ENCODE measurements around the gene COBLL1.
"Not testable (repeated sequence)": the region's sequence is repeated elsewhere in the genome, so short reads cannot be mapped to it uniquely, and the experiment has no call there.

Gene COBLL1, protein sequence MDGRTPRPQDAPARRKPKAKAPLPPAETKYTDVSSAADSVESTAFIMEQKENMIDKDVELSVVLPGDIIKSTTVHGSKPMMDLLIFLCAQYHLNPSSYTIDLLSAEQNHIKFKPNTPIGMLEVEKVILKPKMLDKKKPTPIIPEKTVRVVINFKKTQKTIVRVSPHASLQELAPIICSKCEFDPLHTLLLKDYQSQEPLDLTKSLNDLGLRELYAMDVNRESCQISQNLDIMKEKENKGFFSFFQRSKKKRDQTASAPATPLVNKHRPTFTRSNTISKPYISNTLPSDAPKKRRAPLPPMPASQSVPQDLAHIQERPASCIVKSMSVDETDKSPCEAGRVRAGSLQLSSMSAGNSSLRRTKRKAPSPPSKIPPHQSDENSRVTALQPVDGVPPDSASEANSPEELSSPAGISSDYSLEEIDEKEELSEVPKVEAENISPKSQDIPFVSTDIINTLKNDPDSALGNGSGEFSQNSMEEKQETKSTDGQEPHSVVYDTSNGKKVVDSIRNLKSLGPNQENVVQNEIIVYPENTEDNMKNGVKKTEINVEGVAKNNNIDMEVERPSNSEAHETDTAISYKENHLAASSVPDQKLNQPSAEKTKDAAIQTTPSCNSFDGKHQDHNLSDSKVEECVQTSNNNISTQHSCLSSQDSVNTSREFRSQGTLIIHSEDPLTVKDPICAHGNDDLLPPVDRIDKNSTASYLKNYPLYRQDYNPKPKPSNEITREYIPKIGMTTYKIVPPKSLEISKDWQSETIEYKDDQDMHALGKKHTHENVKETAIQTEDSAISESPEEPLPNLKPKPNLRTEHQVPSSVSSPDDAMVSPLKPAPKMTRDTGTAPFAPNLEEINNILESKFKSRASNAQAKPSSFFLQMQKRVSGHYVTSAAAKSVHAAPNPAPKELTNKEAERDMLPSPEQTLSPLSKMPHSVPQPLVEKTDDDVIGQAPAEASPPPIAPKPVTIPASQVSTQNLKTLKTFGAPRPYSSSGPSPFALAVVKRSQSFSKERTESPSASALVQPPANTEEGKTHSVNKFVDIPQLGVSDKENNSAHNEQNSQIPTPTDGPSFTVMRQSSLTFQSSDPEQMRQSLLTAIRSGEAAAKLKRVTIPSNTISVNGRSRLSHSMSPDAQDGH

DNA sequence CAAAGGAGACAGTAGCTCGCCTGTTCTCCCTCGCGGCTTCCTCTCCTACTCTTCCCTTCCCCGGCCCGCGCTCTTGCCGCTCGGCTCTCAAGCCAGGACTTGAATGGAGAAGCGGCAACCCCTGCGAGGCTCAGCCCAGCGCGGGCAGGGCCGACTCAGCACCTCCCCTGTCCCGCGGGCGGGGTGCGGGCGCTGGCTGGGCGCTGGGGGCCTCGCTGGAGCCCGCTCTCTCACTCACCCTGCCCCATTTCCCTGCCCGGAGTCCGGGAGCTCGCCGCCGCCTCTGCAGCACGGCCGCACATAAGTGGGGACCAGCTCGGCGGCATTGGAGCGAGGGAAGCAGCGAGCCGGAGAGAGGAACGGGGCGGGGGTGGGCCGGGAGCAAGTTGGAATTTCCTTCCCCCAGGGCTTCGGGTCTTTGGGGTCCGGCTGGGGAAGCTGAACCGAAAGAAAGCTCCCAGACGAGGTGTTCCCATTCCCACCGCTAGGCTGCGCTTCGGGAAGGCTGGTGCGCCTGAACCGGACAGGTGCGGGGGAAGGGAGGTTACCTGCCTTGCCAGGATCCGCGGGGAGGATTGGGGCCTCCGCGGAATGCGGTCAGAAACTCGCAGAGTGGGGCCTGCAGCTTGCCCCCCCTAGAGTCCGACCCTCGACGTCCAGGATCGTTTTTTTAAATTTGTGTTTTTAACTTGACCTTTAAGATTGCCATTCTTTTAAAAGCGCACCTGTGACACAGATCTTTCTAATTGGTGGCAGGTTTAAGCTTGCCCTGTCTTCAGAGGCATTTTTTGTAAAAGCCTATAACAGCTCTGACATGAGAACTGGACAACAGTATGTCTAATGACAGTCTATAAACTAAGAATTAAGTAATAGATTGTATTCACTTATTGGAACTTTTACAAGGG is at the start of gene COBLL1:
TSS of gene COBLL1 (minus strand) at position 105 of the 905 bp plus-strand sequence. CDS start 627 bp downstream, outside the sequence.
- DNase-seq: peak; percentile 45

DNA sequence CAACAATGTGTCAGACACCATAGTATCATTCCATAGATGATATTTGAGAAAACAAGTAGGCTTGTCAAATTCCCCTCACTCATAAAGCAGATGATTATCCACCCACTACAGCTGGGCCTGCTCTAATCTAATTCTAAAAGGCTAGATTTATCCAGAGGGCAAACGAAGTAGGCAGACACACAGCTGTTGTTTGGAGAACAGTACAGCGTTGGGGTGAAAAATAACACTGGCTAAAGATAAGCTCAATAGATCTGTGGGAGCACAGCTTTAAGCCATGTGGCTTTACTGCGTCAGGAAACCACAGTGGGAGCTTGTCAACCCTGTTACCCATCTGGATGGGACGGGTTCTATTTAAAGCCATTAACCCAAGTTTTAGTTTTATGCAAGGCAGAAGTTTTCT is 48.9 kb upstream of the COBLL1 start:
- no peak for DNase-seq

DNA sequence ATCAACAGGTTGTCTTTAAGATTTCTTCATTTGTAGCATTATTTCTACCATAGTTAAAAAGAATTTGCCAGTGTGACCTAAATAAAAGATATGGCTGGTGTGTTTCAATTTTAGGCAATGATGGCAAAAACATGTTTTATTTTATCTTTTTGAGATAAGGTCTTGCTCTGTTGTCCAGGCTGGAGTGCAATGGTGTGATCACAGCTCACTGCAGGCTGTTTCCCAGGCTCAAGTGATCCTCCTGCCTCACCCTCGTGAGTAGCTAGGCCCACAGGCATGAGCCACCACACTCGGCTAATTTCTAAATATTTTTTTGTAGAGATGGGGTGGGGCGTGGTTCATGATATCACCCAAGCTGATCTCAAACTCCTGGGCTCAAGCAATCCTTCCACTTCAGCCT is 47.0 kb upstream of the COBLL1 start:
- no peak for DNase-seq

DNA sequence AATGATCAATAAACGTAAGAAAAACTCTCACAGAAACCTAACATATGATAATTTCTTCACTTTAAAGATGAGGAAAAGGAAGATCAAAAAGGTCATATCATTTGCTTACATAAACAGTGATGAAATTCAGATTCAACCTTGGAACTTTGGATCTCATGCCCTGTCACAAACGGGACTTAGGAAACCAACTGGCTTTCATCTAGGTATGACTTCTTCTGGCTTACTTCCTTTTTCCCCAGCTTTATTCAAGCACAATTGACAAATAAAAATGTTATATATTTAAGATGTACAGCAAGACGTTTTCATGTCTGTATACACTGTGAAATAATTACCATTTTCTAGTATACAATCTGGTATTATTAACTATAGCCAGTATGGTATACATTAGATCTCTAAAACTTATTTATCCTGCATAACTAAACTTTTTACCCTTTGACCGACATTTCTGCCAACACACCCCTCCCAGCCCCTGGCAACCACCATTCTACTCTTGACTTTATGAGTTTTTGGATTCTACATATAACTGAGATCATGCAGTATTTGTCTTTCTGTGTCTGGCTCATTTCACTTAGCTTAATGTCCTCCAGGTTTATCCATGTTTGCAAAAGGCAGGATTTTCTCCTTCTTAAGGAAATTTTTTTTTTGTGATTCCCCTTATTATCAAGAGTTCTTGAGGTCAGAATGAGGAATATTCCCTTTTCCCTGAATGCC is 46.0 kb upstream of the COBLL1 start:
- no peak for DNase-seq

DNA sequence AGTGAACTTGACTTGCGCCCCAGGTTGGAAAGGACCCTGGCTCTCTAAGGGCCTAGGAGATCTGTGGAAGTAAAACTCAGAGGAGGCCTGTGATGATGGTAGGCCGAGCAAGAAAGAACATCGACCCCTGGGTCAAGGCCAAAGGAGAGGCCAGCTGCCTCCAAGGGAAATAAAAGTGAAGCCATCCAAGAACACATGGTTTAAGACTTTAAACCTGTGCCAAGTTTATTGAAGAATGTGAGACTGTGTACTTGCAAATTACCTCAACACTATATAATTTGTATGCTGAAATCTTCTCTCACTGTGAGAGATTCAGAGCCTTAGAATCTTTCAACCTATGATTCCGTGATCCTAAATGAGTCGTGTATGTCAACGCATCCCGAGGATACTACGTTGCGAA is 40.7 kb upstream of the COBLL1 start:
- DNase-seq: no peak

DNA sequence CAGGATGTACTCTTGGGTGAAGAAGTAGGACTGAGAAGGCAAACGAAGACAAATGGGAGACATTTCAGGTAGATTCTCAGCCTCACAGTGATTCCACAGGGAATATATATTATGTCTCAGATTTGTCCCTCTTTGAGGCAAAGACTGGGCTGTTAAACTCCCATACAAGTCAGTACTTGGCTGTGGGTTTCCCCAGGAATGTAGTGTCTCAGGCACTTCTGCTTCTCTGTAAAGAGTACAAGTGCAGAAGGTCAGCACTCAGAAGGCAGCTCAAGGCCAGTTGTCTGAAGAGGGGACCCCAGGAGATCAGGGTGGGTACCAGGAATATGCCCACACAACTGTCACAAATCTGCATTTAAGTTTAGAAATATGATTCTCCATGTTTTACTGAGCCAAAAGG is 39.9 kb upstream of the COBLL1 start:
- DNase-seq: no peak

DNA sequence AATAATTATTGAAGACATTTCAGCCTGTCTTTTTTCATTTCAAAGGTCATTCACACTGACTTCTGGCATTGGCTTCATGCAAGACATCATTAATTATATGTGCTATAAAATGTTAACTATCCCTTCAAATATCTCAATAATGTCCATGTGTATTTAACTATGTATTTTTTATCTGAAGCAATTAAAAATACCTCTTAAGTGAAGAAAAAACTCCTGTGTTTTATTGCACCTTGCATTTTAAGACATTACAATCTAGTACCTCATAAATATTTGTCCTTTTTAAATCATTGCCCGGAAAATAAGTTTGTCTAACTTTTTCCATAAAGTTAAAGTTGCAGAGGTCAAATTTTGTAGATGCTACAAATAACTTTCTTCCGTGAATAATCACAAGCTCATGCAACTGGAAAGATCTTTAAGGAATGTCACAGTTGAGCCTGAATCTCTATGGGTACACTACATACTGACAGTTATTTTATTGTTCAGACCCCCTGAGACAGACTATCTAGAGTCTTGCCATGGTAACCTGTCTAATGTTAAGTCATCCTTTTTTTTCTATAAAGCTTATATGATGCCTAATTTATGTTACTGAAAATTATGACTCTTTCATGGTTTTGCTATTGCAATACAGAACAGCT is 38.4 kb upstream of the COBLL1 start:
- no peak for DNase-seq

- DNase-seq: no peak
Observed at GRCh38 chr2:164877927-164878326, 36.3 kb upstream of the COBLL1 start.

GRCh38 chr2:164877169-164877568 is 35.5 kb upstream of the COBLL1 start:
- DNase-seq: no peak

GRCh38 chr2:164875334-164876205 is 33.9 kb upstream of the COBLL1 start:
- DNase-seq: no peak

DNA sequence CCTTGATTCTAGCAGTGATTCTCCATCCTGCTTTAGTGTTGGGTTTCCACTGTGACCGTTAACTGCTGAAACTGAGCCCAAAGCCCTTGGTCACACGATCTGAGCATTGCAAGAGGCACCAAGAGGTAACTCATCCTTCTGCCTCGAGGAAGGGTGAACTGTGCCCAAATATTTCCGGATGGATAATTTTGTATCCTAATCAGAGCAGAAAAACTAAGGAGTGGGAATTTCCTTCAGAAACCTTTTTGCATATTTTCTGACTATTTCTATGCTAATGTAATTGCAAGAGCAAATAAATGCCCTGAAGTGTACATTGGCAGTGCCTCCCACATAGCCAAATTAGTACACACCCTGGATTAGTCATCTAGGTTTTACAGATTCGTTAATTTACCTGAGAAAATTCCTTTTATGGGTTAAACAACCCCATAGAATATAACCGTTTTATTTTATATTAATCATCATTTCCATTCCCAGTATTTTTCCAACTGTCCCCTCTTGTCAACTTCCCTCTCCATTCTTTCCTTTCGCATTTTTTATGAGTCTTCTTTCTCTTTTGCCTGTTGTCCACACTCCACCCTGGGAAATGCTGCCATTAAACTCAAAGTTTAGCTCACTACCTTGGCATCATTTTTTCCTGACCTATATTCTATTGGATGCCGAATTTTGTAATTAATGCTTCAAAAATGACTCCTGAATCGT is 31.7 kb upstream of the COBLL1 start:
- DNase-seq: no peak

DNA sequence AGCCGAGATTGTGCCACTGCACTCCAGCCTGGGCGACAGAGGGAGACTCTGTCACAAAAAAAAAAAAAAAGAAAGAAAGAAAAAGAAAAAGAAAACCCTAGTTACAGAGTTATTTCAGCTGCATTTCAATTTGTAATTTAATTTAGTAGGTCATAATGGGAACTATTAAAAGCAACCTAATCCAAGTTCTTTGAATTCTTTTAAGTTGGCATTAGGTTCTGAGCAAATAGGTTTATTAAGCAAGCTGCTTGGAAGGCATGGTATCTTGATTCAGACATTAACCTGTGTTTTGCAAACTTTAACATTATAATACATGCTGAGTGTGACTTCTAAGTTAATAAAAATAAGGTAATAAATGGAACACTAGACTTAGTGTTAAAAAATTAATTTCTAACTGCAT is 29.8 kb upstream of the COBLL1 start:
- DNase-seq: no peak

DNA sequence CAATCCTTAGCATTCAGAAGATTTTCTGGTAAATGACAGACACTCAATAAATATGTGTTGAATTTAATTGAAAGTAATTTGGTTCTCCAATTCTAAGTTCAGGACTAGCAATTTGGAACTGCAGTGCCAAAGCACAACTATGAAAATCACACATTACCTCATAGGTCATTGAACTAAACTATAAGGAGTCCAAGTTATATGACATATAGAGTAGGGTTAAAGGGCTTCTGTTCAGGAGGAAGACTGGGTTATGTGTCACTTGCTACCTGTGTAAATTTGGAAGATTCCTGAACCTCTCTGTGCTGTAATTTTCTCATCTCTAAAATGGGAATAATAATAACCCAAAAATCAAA is 27.8 kb upstream of the COBLL1 start:
- no peak for DNase-seq

GRCh38 chr2:164868563-164869419 is 27.2 kb upstream of the COBLL1 start:
- no peak for DNase-seq

GRCh38 chr2:164867779-164868397 is 26.3 kb upstream of the COBLL1 start:
- no peak for DNase-seq

DNA sequence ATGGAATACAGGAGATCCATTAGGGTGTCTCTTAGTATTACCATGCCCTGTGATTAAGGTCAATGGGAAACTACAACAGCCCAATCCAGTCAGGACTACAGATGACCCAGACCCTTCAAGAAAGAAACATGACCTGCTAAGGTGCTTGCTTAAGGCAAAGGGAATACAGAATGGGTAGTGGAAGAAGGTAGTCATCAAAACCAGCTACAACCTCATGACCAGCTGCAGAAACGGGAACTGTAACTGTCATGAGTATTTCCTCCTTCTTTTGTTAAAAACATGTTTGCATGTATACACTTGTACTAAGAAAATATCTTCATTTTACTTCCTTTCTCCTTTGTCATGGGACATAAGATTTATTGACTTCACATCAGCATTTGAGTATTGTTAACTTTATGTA is 24.8 kb upstream of the COBLL1 start:
- DNase-seq: not testable (repeated sequence)

DNA sequence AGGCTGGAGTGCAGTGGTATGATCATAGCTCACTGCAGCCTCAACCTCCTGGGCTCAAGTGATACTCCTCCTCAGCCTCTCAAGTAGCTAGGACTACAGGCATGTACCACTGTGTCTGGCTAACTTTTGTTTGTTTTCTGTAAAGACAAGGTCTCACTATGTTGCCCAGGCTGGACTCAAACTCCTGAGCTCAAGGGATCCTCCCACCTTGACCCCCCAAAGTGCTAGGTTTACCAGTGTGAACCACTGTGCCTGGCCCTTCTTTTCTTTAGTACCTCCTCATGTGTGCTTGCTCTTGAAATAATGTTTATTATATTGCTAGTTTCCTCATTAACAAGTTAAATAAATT is 19.0 kb upstream of the COBLL1 start:
- DNase-seq: no peak
